Natural killer cell treated with Interleukin-12 subunit alpha and Interleukin-12 subunit beta and Interleukin-15 and Interleukin-18, amount 100 ng/mL, for 72 hours (primary cell): ENCODE data around the gene MCFD2. TPM values are rescaled to one million over a fixed set of nuclear protein-coding genes. Genes with fewer than 3 reads are reported as not detected.

Experiments
- total RNA-seq, 2 donors: library from RNA; stranded (reverse); gene quantifications; one replicate each; pipeline ENCODE4 v1.2.3, GENCODE V29; 2022

Gene MCFD2
- total RNA-seq, 2 donors from 2014 or later: 38.4 to 45.1 TPM

Other genes with a start within 250 kb of the MCFD2 start
- gene SOCS5, start 216.5 kb downstream of the MCFD2 start, total RNA-seq: 1 to 10 TPM; 7.5 to 9.0 TPM
- 10 to 100 TPM; 52.5 to 68.6 TPM for gene TTC7A, start 25.4 kb upstream of the MCFD2 start, total RNA-seq
- under 1 TPM in 1 of 2 donors, not detected in 1; 0.29 TPM for gene STPG4, start 239.5 kb upstream of the MCFD2 start, total RNA-seq